ENCODE results near the gene THSD7A.

DNA sequence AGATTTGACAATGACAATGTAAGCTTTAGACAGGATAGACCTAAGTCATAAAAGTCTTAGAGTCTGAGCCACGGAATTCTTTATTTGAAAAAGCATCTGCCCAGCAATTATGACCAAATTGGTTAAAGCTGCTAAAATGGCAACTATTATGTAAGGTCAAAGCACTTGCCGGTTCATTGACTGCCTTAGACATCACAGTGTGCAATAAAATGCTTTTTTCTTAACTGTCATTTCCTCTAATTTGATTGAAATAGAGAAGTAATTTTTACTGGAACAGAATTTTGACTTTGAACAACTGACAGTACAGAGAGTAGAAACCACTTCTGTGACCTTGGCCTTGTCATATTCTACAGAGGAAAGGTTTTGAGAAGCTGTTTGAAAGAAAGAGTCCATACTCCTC, 142.9 kb downstream of the THSD7A start:
- TF ChIP-seq CTCF (IDR thresholded peaks at IDR 0.05; ENCODE audit: low read depth, low read length, missing input control) (no peak), GABPA (IDR thresholded peaks at IDR 0.05 in 1 of 2, conservative IDR thresholded peaks at IDR 0.05 in 1 of 2) (no peak), YY1 (IDR thresholded peaks at IDR 0.05) (no peak), RAD21 (IDR thresholded peaks at IDR 0.05) (no peak)
- TF ChIP-seq, protein P1, sequence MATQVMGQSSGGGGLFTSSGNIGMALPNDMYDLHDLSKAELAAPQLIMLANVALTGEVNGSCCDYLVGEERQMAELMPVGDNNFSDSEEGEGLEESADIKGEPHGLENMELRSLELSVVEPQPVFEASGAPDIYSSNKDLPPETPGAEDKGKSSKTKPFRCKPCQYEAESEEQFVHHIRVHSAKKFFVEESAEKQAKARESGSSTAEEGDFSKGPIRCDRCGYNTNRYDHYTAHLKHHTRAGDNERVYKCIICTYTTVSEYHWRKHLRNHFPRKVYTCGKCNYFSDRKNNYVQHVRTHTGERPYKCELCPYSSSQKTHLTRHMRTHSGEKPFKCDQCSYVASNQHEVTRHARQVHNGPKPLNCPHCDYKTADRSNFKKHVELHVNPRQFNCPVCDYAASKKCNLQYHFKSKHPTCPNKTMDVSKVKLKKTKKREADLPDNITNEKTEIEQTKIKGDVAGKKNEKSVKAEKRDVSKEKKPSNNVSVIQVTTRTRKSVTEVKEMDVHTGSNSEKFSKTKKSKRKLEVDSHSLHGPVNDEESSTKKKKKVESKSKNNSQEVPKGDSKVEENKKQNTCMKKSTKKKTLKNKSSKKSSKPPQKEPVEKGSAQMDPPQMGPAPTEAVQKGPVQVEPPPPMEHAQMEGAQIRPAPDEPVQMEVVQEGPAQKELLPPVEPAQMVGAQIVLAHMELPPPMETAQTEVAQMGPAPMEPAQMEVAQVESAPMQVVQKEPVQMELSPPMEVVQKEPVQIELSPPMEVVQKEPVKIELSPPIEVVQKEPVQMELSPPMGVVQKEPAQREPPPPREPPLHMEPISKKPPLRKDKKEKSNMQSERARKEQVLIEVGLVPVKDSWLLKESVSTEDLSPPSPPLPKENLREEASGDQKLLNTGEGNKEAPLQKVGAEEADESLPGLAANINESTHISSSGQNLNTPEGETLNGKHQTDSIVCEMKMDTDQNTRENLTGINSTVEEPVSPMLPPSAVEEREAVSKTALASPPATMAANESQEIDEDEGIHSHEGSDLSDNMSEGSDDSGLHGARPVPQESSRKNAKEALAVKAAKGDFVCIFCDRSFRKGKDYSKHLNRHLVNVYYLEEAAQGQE (IDR thresholded peaks at IDR 0.05) = no peak
- TF ChIP-seq, protein P2, sequence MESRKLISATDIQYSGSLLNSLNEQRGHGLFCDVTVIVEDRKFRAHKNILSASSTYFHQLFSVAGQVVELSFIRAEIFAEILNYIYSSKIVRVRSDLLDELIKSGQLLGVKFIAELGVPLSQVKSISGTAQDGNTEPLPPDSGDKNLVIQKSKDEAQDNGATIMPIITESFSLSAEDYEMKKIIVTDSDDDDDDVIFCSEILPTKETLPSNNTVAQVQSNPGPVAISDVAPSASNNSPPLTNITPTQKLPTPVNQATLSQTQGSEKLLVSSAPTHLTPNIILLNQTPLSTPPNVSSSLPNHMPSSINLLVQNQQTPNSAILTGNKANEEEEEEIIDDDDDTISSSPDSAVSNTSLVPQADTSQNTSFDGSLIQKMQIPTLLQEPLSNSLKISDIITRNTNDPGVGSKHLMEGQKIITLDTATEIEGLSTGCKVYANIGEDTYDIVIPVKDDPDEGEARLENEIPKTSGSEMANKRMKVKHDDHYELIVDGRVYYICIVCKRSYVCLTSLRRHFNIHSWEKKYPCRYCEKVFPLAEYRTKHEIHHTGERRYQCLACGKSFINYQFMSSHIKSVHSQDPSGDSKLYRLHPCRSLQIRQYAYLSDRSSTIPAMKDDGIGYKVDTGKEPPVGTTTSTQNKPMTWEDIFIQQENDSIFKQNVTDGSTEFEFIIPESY (IDR thresholded peaks at IDR 0.05) = no peak
- TF ChIP-seq, protein P3, sequence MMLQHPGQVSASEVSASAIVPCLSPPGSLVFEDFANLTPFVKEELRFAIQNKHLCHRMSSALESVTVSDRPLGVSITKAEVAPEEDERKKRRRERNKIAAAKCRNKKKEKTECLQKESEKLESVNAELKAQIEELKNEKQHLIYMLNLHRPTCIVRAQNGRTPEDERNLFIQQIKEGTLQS (IDR thresholded peaks at IDR 0.05) = no peak
- TF ChIP-seq, protein P4, sequence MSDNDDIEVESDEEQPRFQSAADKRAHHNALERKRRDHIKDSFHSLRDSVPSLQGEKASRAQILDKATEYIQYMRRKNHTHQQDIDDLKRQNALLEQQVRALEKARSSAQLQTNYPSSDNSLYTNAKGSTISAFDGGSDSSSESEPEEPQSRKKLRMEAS (IDR thresholded peaks at IDR 0.05) = no peak

Data from liver (tissue), 3 donors.